Measurements from ENCODE around the gene EDN2.
A peak's percentile ranks its signal among the peaks of the same experiment; 100 is the strongest.

The EDN2 gene

DNA sequence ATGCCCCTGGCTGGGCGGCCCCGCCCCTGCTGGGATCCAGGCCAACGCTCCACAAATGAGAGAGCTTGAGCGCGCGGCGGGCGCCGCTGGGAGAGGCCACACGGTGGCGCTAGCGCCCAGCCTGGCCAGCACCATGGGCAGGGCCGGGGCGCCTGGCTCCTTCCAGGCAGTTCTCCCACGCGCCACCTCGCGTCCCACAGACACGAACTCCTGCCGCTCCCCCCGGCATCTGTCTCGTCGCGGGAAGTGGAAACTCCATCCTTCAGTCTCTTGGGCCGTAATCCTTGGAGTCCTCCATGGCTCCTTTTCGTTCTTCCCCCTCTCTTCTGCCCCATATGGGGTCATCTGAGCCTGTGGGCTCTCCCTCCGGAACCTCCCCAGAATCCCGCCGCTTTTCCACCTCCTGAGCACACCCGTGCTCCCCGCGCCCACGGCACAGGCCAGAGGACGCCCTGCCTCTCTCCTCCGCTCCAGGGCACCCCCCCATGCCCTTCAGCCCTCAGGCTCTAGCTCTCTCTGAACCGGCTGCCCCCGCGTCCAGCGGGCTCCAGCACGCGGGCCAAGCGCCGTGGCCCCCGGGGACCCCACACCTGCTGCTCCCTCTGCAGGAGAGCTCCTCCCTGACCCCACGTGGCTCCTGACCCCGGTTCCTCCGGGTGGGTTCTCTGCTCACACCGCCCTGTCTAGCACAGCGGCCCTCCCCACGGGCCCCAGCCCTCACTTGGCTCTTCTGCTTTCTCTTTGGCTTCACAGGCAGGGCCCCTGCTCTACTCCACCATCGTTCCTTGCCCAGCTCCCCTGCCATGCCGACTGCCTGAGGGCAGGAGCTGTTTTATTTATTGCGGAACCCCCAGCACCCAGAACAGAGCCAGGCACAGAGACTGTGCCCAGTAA lies 31.9 kb upstream of the EDN2 start:
- DNase-seq (ENCODE audit: low spot score): peak; percentile 90
- H3K27ac ChIP-seq: peak overlapping the region; percentile 4 to 26
- TF ChIP-seq, protein P1, sequence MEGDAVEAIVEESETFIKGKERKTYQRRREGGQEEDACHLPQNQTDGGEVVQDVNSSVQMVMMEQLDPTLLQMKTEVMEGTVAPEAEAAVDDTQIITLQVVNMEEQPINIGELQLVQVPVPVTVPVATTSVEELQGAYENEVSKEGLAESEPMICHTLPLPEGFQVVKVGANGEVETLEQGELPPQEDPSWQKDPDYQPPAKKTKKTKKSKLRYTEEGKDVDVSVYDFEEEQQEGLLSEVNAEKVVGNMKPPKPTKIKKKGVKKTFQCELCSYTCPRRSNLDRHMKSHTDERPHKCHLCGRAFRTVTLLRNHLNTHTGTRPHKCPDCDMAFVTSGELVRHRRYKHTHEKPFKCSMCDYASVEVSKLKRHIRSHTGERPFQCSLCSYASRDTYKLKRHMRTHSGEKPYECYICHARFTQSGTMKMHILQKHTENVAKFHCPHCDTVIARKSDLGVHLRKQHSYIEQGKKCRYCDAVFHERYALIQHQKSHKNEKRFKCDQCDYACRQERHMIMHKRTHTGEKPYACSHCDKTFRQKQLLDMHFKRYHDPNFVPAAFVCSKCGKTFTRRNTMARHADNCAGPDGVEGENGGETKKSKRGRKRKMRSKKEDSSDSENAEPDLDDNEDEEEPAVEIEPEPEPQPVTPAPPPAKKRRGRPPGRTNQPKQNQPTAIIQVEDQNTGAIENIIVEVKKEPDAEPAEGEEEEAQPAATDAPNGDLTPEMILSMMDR (IDR thresholded peaks at IDR 0.05): peak; percentile 91
- H3K4me3 ChIP-seq: peak overlapping the region; percentile 67

DNA sequence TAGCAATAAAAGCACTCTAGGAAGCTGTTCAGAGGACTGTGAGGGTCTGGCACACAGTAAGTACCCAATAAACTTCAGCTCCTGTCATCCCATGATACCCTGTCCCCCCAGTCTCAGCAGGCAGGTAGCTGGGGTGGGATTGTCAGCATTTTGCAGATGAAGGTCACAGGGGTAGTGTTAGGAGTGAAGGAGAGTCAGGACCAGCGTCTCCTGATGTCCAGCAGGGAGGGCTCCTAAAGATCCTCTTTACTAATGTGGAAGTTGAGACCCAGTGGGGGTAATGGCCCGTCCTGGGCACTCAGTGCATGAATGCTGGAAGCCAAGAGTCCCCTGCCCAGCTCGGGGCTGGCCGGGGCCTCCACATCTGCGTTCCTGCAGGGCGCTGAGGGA lies 31.3 kb upstream of the EDN2 start:
- no peak for DNase-seq (ENCODE audit: low spot score)
- Histone ChIP-seq H3K27ac (peak overlapping the region in 1 of 2 donors; percentile 12), H3K4me3 (peak overlapping the region; percentile 67)
- TF ChIP-seq, protein P1 (IDR thresholded peaks at IDR 0.05): no peak

GRCh38 chr1:41515131-41515678 lies 30.7 kb upstream of the EDN2 start:
- TF ChIP-seq, protein P1 (IDR thresholded peaks at IDR 0.05): no peak
- no peak overlapping the region for H3K4me3 ChIP-seq
- no peak for DNase-seq (ENCODE audit: low spot score)
- H3K27ac ChIP-seq: peak overlapping the region in 1 of 2 donors; percentile 12

- no peak overlapping the region for H3K4me3 ChIP-seq
- DNase-seq (ENCODE audit: low spot score): no peak
- TF ChIP-seq, protein P1 (IDR thresholded peaks at IDR 0.05): no peak
- no peak overlapping the region for H3K27ac ChIP-seq
Observed at GRCh38 chr1:41514381-41514780, 29.9 kb upstream of the EDN2 start.

DNA sequence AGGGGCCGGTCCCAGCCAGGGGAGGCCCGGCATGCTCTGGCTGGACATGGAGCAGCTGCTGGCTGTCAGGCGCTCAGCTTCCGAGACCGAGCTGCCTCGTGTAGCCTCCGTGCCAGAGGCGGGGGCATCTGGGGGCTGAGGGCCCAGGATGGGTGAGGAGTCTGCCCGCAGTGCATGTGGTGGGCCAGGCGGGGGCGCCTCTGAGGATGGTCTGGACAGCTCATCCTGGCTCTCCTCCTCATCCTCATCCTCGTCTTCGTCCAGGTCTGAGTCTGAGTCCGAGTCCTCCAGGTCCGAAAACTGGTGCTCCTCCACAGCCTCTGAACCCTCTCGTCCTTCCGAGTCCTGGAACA lies 28.9 kb upstream of the EDN2 start:
- Histone ChIP-seq H3K27ac (no peak overlapping the region), H3K4me3 (no peak overlapping the region)
- TF ChIP-seq, protein P1 (IDR thresholded peaks at IDR 0.05): no peak
- no peak for DNase-seq (ENCODE audit: low spot score)

DNA sequence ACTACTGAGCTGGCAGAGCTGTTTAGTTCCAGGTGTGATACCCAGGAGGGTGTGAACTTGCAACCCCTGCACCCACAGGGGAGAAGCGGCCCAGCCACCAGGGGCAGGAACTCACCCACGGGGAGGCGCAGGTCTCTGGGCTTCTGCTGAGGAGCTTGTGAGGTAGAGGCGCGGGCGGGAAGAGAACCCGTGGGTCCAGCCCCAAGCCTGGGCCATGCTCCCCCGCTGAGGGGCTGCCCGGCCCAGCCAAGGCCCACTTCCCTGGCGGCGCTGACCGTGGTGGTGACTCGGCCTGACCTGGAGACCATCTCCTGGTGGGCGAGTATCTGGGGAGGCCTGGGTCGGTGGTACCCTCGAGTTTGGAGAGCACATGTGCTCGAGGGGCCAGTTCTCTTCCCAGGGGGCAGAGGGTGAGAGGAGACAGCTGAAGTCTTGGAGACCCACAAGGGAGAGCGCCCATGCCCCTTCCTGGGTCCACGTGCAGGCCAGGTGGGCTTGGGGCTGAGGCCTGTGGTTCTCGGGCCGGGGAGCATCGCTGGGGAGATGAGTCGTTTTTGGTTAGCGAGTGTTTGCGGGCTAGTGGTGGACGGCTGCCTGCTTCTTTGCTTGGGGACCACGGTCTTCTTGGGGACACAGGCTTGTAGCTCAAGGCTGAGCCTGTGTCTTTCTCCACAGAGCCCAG lies 28.4 kb upstream of the EDN2 start:
- no peak overlapping the region for H3K27ac ChIP-seq
- no peak for DNase-seq (ENCODE audit: low spot score)
- no peak overlapping the region for H3K4me3 ChIP-seq
- TF ChIP-seq, protein P1 (IDR thresholded peaks at IDR 0.05): no peak

Measured in coronary artery (tissue), 2 donors.